Cerebellar cortex (tissue), 1 donor: Measurements from ENCODE around the gene FAM9B.

Source experiments
- DNase-seq: peaks from one replicate; pipeline ENCODE4 v3.0.0-alpha.2; 2015; ENCODE audit warnings: low spot score

Gene FAM9B

DNA sequence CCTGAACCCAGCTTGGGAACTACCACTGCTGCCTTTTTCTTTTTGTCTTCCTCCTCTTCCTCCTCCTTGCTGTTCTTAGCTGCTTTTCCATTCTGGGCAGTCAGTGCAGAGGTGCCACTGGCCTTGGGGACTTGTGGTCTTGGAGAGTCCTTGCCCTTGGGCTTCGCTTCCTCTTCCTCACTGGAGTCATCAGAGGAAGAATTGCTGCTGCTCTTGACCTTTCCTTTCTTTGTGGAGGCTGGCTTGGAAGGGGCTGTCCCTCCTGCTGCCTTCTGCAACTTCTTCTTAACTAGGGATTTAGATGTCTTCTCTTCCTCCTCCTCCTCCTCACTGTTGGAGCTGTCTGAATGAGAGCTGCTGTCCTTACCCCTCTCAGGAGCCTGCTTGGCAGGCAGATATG is 53.2 kb downstream of the FAM9B start:
- no peak for DNase-seq
